Naive thymus-derived CD8-positive, alpha-beta T cell (primary cell): ENCODE results near the gene CLASP1. TPM values are rescaled to one million over a fixed set of nuclear protein-coding genes. Genes with fewer than 3 reads are reported as not detected.

Source experiments
- ATAC-seq, 2 donors: fragments of 150-1000 bp; cut with Tn5 transposase in 1 of 2; sonication (Bioruptor Pico), chemical (Tn5 transposase) in 1 of 2; 1 replicate in 1 of 2; 2 replicates in 1 of 2; pipeline ENCODE4 v1.10.0; 2021; ENCODE audit warnings: mild to moderate bottlenecking in 2 of 2, moderate library complexity in 2 of 2
- POLR2A ChIA-PET: fragments of 350-600 bp; sonication (Branson Sonifier 250); formaldehyde crosslinking; loops from one replicate; lab custom pipeline; 2021; ENCODE audit warnings: antibody characterized with exemption; lab: Charles Lee
- DNase-seq, 10 donors: peaks; one replicate each; pipeline versions ENCODE4 v3.0.0 to v3.0.0-alpha.2; 2020 to 2022
- H3K27ac Mint-ChIP-seq, 10 donors: one replicate each; pipeline ENCODE4 v1.8.0; 2020 to 2022; ENCODE audit warnings: mild to moderate bottlenecking in 10 of 10, mixed read lengths in 10 of 10, moderate library complexity in 4 of 10, inconsistent platforms in 1 of 10
- H3K27me3 Mint-ChIP-seq, 5 donors: one replicate each; pipeline ENCODE4 v1.8.0; 2021 to 2022; ENCODE audit warnings: mixed read lengths in 5 of 5
- H3K36me3 Mint-ChIP-seq, 3 donors: one replicate each; pipeline ENCODE4 v1.8.0; 2020 to 2022; ENCODE audit warnings: mixed read lengths in 3 of 3, mild to moderate bottlenecking in 2 of 3, inconsistent platforms in 1 of 3
- H3K4me1 Mint-ChIP-seq, 4 donors: one replicate each; pipeline ENCODE4 v1.8.0; 2021 to 2022; ENCODE audit warnings: mixed read lengths in 4 of 4
- H3K4me3 Mint-ChIP-seq, 10 donors: one replicate each; pipeline ENCODE4 v1.8.0; 2020 to 2022; ENCODE audit warnings: mild to moderate bottlenecking in 10 of 10, mixed read lengths in 10 of 10, moderate library complexity in 6 of 10, inconsistent platforms in 1 of 10
- H3K9me3 Mint-ChIP-seq, 9 donors: one replicate each; pipeline ENCODE4 v1.8.0; 2020 to 2022; ENCODE audit warnings: mixed read lengths in 9 of 9, mild to moderate bottlenecking in 3 of 9, inconsistent platforms in 1 of 9, moderate library complexity in 1 of 9
- polyA plus RNA-seq, 3 donors: library from polyadenylated mRNA; unstranded; fragments of 300-500 nt; fragmentation: Illumina TruSeq; gene quantifications; one replicate each; pipeline ENCODE4 v1.2.3, GENCODE V29; 2021
- total RNA-seq, 8 experiments: library from RNA in 2 of 8; stranded (reverse) in 2 of 8; gene quantifications; one replicate each; pipeline ENCODE4 v1.2.3 and lab custom pipeline; 2021 to 2026

CLASP1 gene
- total and polyA plus RNA-seq, 5 experiments from 2014 or later = 10.8 to 73.5 (median 15.2) TPM

DNA sequence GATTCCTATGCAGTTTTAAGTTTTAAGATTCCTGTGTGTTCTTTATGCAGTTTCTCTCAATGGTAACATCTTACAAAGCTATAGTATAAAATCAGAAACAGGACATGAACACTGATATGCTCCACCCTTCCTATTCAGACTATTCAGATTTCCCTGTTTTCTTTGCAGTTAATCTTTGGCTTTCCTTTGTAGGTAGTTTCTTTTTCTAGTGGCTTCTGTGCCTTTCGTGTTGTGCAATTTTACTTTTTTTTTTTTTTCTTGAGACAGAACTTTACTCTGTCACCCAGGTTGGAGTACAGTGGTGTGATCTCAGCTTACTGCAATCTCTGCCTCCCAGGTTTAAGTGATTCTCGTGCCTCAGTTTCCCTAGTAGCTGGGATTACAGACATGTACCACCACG is 213.5 kb downstream of the CLASP1 start:
- DNase-seq = no peak
- H3K9me3 Mint-ChIP-seq = peaks cover 0 to 3% (median 0%) of the 10 kb centered on the region in 9 donors
- H3K4me1 Mint-ChIP-seq = no peaks in the 10 kb centered on the region
- H3K36me3 Mint-ChIP-seq = peaks cover 5 to 23% (median 14%) of the 10 kb centered on the region in 3 donors
- ATAC-seq = no peak
- no peaks in the 10 kb centered on the region for H3K27me3 Mint-ChIP-seq
- H3K4me3 Mint-ChIP-seq = no peak overlapping the region
- POLR2A ChIA-PET = no interaction called here
- H3K27ac Mint-ChIP-seq = peak overlapping the region in 3 of 10 donors; percentile 11 to 51 (median 34)

DNA sequence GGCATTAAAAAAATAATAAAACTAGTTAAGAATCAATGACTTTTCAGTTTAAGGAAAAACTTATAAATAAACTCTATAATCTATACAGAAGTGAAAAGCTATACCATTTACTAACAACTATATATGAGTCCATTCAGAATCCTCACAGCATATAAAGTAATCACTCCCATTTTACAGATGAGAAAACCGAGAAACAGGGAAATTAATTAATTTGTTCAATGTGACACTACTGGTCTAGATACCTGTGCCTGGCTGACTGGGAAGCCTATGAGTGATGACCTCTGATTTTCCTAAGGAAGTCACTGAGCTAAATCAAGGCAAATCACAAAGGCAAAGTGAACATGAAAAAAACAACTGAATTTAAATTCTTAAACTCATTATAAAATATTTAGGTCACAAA is 218.0 kb downstream of the CLASP1 start:
- no peaks in the 10 kb centered on the region for H3K4me1 Mint-ChIP-seq
- ATAC-seq (no peak), DNase-seq (no peak)
- POLR2A ChIA-PET = no interaction called here
- H3K27ac Mint-ChIP-seq = no peak overlapping the region
- no peaks in the 10 kb centered on the region for H3K27me3 Mint-ChIP-seq
- H3K4me3 Mint-ChIP-seq = no peak overlapping the region
- peaks cover 5 to 47% (median 31%) of the 10 kb centered on the region in 3 donors for H3K36me3 Mint-ChIP-seq
- H3K9me3 Mint-ChIP-seq = no peaks in the 10 kb centered on the region

DNA sequence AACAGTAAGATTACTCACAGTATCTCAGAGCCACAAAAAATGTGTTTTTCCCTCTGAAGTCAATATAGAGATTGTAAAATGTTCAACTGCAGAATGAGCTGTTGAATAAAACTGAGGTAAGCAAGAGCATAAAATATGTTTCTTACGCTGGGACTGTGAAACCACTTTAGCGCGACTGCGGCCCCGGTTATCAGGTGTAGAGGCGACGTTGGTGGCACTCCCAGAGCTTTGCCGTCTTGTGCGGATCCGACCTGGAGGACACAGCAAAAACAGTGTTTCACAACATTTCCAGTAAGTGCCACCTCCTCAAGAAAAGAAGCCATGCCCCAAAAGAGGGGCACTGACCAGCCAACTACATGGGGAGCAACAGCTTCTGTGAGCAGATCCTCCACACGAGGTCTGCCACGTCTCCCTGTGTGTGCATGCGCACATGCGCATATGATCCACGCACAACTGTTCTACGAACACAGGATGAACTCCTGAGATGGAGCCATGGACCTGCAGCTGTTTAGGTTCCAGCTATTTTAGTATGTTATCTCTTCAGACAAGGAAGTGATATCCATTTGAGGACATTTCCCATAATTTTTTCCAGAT is 219.2 kb downstream of the CLASP1 start:
- Mint-ChIP-seq H3K9me3 (no peaks in the 10 kb centered on the region), H3K4me3 (no peak overlapping the region), H3K27me3 (no peaks in the 10 kb centered on the region), H3K27ac (no peak overlapping the region), H3K4me1 (no peaks in the 10 kb centered on the region), H3K36me3 (peaks cover 5 to 56% (median 34%) of the 10 kb centered on the region in 3 donors)
- no peak for ATAC-seq
- POLR2A ChIA-PET = no interaction called here
- no peak for DNase-seq

DNA sequence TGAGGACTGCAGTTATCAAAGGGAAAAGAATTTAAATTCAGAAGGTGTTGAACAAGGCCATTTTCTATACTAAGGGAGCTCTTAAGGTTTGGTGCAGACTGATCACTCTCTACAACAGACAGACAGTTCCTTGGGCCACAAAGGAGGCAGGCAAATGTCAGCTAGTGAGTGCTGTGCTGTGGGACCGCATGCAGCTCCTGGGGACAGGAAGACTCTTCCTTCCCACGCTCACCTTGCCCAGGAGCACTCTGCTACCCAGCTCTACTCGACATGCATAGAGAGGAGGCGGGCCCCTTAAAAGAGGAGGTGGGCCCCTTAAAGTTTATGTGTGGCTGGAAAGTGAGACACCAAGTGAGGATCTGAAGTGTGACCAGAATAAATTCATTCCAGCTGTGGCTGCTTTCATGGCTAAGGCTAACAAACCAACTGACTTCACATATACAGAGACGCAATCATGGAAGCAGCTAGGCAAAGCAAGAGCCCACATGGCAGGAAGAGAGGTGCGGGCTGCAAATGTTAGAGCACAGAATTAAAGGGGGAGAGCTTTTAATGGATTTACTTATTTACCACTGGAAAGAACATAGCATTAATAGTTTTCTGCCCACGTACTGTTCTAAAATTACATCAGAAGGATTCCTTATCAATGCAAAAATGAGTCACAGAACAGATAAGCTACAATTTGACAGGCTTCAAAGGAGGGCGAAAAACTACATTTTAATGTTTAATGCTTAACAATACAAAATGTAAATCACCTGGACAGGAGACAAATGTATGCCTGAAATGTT is 220.0 kb downstream of the CLASP1 start:
- Mint-ChIP-seq H3K27ac (peak overlapping the region in 2 of 10 donors; percentile 2 to 12), H3K9me3 (no peaks in the 10 kb centered on the region), H3K4me1 (no peaks in the 10 kb centered on the region), H3K4me3 (no peak overlapping the region), H3K36me3 (peaks cover 5 to 60% (median 34%) of the 10 kb centered on the region in 3 donors), H3K27me3 (no peaks in the 10 kb centered on the region)
- DNase-seq = no peak
- no peak for ATAC-seq
- POLR2A ChIA-PET = no interaction called here

DNA sequence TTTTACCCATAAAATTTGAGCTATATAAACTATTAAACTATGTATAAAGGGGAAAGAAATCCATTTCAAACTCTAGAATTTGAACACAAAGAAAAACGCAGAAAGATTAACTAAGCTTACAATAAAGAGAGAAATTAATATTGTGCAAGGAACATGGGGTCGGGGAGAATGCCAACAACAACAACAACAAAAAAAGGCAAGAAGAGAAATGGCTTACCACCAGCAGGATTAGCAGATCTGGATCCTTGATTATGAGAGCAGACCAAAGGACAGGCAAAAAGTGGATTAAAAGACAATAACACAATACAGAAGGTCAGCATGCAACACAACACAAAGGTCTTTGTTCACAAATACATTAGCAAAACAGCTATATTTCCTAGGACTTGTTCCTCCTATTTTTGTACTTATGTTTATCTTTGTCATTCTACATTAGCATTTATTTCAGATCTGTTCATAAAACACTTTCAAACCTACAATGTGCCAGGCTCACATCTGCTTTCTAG is 222.0 kb downstream of the CLASP1 start:
- no peak overlapping the region for H3K27ac Mint-ChIP-seq
- no peaks in the 10 kb centered on the region for H3K9me3 Mint-ChIP-seq
- no peak for ATAC-seq
- no peak overlapping the region for H3K4me3 Mint-ChIP-seq
- DNase-seq = no peak
- peaks cover 0 to 1% (median 0%) of the 10 kb centered on the region in 4 donors for H3K4me1 Mint-ChIP-seq
- POLR2A ChIA-PET = no interaction called here
- no peaks in the 10 kb centered on the region for H3K27me3 Mint-ChIP-seq
- H3K36me3 Mint-ChIP-seq = peaks cover 10 to 72% (median 34%) of the 10 kb centered on the region in 3 donors

DNA sequence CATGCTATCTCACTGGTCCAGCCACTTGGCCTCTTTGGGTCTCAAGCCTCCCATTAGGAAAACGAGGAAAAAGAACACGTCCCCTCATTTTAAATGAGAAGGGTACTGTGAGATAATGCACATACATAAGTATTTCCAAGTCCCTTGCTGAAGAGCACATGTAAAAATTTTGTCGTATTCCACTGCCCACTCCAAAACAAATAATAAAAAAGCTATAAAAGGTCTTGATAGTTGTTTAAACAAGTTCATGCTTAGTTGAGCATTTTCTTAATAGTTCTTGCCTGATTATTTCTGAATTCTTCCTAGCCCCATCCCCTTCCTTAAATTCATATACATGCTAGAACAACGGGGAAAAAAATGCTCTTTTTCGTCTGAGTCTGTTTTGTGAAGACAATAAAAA is 228.8 kb downstream of the CLASP1 start:
- no peak overlapping the region for H3K4me3 Mint-ChIP-seq
- H3K36me3 Mint-ChIP-seq = peaks cover 5 to 74% (median 6%) of the 10 kb centered on the region in 3 donors
- no peaks in the 10 kb centered on the region for H3K9me3 Mint-ChIP-seq
- no peaks in the 10 kb centered on the region for H3K27me3 Mint-ChIP-seq
- H3K4me1 Mint-ChIP-seq = peaks cover 0 to 1% (median 0%) of the 10 kb centered on the region in 4 donors
- no peak overlapping the region for H3K27ac Mint-ChIP-seq
- POLR2A ChIA-PET = no interaction called here
- ATAC-seq (no peak), DNase-seq (no peak)

DNA sequence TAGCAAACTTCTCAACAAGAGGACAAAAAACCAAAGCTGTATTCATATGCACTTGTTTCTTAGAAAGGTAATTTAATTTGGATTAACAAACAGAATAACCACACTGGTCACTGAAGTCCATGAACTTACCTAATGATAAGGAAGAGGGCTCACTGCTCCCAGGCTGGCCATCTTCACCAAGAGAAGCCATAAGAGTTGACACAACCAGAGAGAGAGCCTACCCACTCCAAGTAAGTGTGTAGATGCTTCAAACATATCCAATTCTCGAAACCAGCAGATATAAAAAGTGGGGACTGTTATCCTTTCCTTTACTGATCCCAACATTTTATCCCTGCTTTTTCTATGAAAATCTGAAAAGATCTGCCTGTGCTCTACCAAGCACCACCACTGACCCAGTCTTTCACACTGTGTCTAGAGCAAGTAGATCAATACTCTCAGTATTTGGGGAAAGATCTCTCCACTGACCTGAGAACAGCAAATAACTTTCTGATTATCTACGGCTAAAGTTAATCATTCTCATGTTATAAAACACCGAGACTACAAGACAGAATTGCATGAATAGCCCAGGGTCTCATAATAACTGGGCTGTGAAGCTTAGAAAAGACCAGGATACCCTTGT is 230.1 kb downstream of the CLASP1 start:
- ATAC-seq (no peak), DNase-seq (no peak)
- Mint-ChIP-seq H3K4me1 (peaks cover 0 to 1% (median 0%) of the 10 kb centered on the region in 4 donors), H3K4me3 (no peak overlapping the region), H3K9me3 (no peaks in the 10 kb centered on the region), H3K27ac (no peak overlapping the region), H3K27me3 (no peaks in the 10 kb centered on the region), H3K36me3 (peaks cover 5 to 75% (median 8%) of the 10 kb centered on the region in 3 donors)
- POLR2A ChIA-PET = no interaction called here

DNA sequence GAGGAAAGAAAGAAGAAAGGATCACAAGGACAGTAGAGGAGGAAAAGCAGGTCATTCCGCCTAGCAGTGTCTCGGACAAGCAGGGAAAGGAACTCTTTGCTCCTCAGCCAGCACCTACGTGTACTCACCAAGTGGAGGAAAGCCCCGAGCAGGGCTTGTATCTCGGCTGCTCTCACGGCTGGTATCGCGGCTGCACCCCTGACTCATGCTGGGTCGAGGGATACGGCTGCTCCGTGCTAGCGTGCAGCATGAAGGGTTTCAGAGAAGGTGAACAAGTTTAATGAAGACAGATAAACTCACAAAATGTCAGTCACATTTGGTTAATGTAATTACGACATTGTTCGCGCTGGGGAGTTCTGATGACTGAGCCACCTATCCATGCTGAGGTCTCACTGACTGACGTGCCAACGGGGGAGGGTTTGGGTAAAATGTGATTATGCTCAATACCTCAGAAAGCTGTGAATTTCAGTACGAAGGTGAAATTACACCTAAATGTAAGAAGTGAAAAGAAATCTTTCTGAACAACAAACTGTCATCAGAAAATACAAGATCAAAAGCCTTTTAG is 230.7 kb downstream of the CLASP1 start:
- Mint-ChIP-seq H3K9me3 (no peaks in the 10 kb centered on the region), H3K4me1 (no peaks in the 10 kb centered on the region), H3K27ac (peak overlapping the region in 1 of 10 donors; percentile 56), H3K4me3 (no peak overlapping the region), H3K36me3 (peaks cover 0 to 75% (median 8%) of the 10 kb centered on the region in 3 donors), H3K27me3 (no peaks in the 10 kb centered on the region)
- DNase-seq = no peak
- POLR2A ChIA-PET = no interaction called here
- no peak for ATAC-seq

DNA sequence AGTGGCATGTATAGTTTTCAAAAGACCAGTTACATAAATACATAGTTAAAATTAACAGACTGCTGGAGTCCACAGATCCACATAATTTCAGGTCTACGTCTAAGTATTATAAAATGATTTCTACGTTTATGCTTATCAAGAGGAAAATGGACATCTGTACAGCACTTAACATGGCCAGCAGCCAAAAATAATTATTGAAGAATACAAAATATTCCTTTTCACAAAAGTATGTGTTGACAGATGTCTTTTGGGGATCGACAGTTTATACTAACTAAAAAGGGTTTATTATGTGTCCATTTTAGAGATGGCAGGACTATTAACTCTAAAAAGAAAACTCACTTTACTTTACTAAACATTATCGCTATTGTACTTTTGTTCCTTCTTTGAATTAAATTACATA is 231.4 kb downstream of the CLASP1 start:
- POLR2A ChIA-PET = no interaction called here
- ATAC-seq (no peak), DNase-seq (no peak)
- Mint-ChIP-seq H3K27ac (no peak overlapping the region), H3K4me1 (no peaks in the 10 kb centered on the region), H3K4me3 (no peak overlapping the region), H3K27me3 (no peaks in the 10 kb centered on the region), H3K9me3 (no peaks in the 10 kb centered on the region), H3K36me3 (peaks cover 0 to 75% (median 8%) of the 10 kb centered on the region in 3 donors)

DNA sequence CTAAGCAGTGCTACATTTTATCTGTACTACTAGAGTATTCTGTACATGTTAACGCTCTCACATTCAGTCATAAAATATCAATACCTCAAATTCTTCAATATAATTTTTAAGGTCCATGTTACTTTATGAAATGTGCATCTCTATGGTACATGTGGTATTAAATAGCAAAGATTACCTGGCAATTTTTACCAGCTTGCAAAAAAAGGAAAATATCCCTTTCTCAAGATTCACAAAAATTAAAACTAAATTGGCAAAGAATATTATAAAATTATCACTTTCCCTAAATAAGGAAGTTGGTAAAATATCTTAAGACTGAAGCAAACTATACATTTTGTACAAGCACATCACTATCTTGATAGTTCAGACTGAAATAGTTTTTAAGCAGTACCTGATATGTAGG is 233.5 kb downstream of the CLASP1 start:
- DNase-seq (no peak), ATAC-seq (no peak)
- H3K27ac Mint-ChIP-seq = peak overlapping the region in 1 of 10 donors; percentile 61
- H3K4me3 Mint-ChIP-seq = no peak overlapping the region
- no peaks in the 10 kb centered on the region for H3K9me3 Mint-ChIP-seq
- H3K36me3 Mint-ChIP-seq = peaks cover 0 to 69% (median 8%) of the 10 kb centered on the region in 3 donors
- H3K27me3 Mint-ChIP-seq = no peaks in the 10 kb centered on the region
- no peaks in the 10 kb centered on the region for H3K4me1 Mint-ChIP-seq
- POLR2A ChIA-PET = no interaction called here

DNA sequence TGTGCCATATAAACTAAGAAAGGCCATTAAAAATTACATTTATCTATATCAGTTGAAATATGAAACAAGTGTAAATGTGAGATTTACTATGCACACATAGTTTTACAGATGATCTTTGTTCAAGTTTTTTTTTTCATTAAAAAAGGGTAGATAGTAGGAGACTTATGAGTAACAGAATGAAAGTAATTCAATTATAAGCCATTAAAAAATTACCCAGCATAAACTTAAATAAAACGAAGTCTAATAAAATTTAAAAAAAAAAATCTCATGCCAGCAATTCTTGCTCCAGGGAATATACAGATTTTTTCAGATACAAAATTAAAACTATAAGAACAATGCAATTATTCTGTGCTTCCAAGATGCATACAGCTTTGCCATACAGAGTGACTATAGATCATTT is 236.9 kb downstream of the CLASP1 start:
- POLR2A ChIA-PET = no interaction called here
- H3K27ac Mint-ChIP-seq = peak overlapping the region in 1 of 10 donors; percentile 22
- H3K36me3 Mint-ChIP-seq = peaks cover 0 to 74% (median 3%) of the 10 kb centered on the region in 3 donors

DNA sequence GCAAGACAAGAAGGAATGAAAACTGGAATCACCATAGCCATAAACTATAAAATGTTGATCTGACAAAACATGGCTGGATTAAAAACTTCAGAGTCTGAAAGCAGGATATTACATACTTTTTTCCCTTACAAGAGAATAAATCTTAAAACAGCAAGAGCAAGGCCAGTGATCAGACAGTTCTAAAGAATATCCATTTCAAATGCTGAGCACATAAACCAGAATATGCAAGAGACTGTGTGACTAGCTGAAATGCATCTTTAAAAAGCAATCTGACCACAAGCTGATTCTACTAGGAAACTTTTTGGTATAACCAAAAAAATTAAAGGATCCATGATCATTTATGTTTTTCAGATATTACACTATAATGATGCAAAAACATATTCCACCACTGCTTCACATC is 239.3 kb downstream of the CLASP1 start:
- H3K27me3 Mint-ChIP-seq = no peaks in the 10 kb centered on the region
- H3K4me1 Mint-ChIP-seq = peaks cover 0 to 4% (median 0%) of the 10 kb centered on the region in 4 donors
- H3K4me3 Mint-ChIP-seq = no peak overlapping the region
- POLR2A ChIA-PET = no interaction called here
- no peaks in the 10 kb centered on the region for H3K9me3 Mint-ChIP-seq
- H3K27ac Mint-ChIP-seq = peak overlapping the region in 4 of 10 donors; percentile 12 to 76 (median 42)
- peaks cover 0 to 75% (median 6%) of the 10 kb centered on the region in 3 donors for H3K36me3 Mint-ChIP-seq
- DNase-seq (no peak), ATAC-seq (no peak)

More for the DNA sequence above, 236.9 kb downstream of the CLASP1 start:
- ATAC-seq (no peak), DNase-seq (no peak)
- H3K4me1 Mint-ChIP-seq = peaks cover 0 to 2% (median 0%) of the 10 kb centered on the region in 4 donors
- no peaks in the 10 kb centered on the region for H3K27me3 Mint-ChIP-seq
- H3K4me3 Mint-ChIP-seq = no peak overlapping the region
- H3K9me3 Mint-ChIP-seq = no peaks in the 10 kb centered on the region
